Frontal cortex (tissue), 4 donors: ENCODE data around the gene TSPAN1. TPM values are rescaled to one million over a fixed set of nuclear protein-coding genes. Genes with fewer than 3 reads are reported as not detected.

Experiments used
- DNase-seq, 2 donors: peaks; one replicate each; pipeline ENCODE4 v3.0.0; 2012; ENCODE audit warnings: low spot score in 2 of 2
- FAIRE-seq: peaks from 2 replicates; lab custom pipeline; 2012; peaks lifted over from hg19 to GRCh38; lab: Jason Lieb, UNC
- total RNA-seq: library from RNA; depleted of rRNA; stranded (reverse); fragments of >200 nt; gene quantifications from one replicate; pipeline ENCODE4 v1.2.3, GENCODE V29; 2014
- donor health status: control.
- donor health status: control.
- donor health status: control.

TSPAN1 gene
- total RNA-seq, 1 donor from 2014 or later: 0.82 TPM

DNA sequence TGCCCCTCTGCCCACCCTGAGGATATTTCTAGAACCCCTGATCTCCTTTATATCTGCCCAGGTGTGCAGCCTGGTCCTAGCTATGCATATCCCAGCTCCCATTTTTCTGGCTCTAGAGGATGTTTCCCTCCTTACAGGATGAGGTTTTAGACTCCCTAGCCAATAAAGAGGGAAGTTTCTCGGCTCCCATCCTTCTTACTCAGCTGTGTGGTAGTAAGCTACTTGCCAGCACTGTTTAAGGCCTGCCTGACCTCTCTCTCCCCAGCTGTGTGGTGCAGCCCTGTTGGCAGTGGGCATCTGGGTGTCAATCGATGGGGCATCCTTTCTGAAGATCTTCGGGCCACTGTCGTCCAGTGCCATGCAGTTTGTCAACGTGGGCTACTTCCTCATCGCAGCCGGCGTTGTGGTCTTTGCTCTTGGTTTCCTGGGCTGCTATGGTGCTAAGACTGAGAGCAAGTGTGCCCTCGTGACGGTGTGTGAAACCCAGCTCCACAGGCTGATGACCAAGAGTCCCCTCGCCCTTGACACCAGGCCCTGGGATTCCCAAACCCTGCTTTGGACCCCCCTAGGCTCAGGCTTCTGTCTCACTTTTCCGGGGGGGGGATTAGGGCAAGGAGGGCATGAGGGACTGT, 9.2 kb downstream of the TSPAN1 start:
- no peak for FAIRE-seq
- no peak for DNase-seq

DNA sequence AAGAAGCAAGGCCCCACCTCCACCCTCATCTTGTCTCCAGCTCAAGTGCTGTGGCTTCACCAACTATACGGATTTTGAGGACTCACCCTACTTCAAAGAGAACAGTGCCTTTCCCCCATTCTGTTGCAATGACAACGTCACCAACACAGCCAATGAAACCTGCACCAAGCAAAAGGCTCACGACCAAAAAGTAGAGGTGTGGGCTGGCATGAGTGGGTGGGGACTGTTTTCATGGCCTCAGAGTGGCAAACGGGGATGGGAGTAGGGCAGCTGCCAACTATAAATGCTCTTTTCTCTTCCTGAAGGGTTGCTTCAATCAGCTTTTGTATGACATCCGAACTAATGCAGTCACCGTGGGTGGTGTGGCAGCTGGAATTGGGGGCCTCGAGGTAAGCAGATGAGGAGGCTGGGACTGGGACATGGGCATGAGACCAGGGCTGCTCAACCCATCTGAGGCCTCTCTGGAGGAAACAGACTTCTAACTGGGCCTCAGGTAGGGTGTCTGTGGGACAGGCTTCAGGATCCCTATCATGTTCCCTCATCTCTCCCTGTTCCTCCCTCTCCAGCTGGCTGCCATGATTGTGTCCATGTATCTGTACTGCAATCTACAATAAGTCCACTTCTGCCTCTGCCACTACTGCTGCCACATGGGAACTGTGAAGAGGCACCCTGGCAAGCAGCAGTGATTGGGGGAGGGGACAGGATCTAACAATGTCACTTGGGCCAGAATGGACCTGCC, 10.2 kb downstream of the TSPAN1 start:
- no peak for FAIRE-seq

DNA sequence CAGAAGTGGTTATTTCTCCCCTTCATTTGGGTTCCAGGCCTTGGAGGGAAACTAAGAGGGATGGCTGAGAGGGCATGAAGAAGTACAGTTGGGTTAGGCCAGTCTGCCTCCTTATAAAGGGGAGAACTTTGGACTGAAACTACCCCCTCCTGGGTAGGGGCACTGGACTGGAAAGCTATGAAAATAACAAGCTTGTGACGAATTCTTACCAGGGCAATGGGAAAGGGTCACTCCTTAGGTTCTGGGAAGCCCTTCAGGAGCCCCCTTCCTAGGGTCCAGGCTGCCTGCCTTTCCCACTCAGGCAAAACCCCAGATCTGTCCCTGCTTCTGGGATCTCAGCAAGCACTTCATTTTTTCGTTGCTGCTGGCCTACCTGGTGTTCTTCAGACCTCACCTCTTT, 11.2 kb downstream of the TSPAN1 start:
- no peak for DNase-seq
- no peak for FAIRE-seq

More for the DNA sequence above, 10.2 kb downstream of the TSPAN1 start:
- no peak for DNase-seq

DNA sequence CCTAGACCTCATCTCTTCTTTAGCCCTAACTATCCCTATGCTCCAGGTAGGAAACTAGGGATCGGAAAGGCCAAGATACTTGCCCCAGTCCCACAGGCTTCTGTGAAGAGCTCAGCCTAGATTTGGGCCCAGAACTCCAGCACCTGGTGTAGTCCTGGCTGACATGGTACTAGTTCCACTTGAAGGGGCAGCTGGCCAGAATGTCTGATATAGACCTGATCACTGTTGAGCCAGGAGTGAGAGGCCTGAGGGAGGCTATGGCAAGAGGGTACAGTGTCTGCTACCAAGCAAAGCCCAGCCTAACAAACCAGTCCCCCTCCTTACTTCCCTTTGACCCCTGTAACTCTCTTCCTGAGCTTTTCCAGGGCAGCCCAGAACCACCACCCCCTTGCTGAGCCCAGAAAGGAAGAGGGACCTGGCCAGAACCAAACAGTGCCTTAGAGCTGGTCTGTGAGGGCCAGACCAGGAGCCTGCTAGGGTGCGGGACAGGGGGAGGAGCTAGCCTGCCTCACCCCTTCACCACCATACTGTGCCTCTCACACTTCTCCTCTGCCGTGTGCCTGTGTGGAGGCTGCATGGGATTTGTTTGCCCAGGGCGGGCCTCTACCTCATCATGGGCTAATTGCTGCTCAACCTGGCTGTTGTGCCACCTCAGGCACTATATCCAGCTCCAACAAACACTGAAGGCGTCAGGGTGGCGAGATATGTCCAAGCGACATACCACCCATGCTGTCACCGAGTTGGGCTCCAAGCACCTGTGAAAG, 12.4 kb downstream of the TSPAN1 start:
- FAIRE-seq: no peak
- DNase-seq: no peak

DNA sequence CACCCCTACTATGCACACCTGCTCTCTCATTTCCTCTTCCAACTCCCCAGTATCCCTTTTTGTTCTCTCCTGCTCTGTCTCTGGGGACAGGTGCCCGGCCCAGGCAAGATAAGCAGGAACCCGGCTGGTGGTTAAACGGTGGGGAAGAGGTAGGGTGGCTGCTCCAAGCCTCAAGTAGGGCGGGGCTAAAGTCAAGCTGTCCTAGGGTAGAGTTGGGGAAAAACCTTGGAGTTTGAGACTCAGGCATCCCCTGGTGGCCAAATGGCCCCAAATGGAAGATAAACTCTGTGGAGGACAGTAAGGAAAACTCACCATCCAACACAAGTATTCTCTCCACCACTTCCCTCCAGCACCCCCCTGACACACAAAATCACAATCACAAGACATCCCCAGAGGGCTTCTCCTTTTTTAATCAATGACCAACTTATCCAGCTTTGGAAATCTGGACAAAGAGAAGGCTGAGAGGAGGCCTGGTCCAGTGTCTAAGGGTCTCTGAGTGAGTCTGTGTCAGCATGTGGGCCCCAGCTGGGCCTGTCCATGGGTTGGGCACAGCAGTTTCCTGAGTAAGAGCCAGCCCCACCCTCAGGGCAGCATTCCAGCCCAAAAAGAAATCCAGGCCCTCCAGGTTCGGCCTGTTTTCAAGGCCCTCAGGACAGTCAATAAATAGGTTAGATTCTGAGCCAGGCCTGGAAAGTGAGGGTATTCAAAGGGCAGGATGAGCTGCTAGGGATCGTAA, 13.6 kb downstream of the TSPAN1 start:
- DNase-seq (no peak), FAIRE-seq (no peak)

DNA sequence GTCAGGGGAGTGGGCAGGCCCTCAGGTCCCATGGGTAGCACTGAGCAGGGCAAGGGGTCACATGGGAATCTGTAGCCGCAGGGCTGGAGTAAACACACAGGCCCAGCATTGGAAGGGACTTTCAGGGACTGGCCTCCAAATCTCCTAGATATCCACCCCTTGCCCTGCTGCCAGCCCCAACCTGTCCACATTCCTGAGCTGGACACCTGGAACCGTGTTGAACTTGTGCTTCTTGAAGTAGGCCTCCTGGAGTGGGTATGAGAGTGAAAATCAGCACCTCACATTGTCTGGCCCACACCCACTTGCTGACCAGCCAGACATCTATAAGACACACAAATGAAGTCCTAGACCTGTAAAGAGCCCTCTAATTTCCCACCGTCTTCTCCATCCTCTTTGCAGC, 15.7 kb downstream of the TSPAN1 start:
- no peak for DNase-seq
- FAIRE-seq: no peak

DNA sequence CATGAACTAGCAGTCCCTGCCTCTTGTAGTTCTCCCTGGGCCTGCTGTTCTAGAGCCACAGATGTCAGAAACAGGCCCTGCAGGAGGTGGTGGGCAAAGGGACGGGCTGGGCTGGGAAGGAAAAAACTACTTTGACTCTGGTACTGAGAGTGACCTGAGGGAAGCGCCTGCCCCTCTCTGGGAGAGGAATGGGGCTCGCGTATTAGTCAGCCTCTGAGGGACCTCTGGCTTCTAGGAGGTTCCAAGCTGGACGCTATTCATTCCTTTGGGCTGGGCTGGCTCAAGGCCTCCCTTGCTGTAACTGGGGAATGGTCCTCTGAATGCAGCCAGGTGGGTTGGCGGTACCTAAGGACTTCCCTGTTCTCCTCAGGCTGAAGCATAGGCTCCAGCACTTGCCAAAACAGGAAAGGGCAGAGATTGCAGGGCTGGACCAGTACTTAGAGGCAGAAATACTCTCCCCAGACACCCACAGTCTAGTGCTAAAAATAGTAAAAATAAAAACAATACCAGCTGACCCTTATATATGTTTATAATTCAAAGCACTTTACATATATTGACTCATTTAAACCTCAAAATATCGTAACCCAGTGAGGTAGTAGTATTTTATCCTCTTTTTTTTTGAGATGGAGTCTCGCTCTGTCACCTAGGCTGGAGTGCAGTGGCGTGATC, 16.3 kb downstream of the TSPAN1 start:
- no peak for FAIRE-seq

DNA sequence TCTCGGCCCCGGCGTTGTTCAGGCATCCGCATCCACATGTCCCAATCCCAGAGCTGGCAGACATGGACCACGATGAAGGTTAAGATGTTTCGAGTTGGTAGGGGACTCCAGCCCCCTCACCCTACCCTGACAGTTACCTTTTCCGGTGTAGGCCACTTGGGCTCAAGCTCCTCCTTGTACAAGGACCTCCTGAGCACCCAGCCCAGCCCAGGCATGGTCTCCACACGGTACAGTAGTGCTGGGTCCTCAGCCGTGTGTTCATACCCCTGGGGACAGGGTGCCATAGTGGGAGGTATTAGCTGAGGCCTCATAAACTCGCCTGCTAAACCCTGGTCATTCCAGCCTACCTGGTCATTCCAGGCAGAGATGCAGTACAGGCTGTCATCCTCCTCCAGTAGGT, 17.3 kb downstream of the TSPAN1 start:
- no peak for DNase-seq
- FAIRE-seq: no peak

More for the DNA sequence above, 16.3 kb downstream of the TSPAN1 start:
- DNase-seq: no peak

DNA sequence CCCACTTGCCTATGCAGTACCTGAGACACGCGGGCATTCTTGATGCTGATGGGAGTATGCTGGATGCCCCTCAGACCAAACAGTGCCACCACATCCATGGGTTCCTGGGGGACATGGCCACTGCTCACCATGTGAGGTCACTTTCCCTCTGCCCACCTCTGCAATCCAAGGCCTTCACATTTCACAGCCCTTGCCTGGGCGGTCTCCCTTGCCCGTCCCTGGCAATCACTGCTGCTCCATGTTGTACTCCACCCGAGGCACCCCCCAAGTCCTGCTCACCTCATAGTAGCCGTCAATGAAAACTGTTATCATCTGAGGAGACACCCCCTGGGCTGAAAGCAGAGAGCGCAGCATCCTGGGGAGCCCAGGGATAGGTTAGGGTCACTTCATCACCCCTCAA, 18.4 kb downstream of the TSPAN1 start:
- FAIRE-seq (no peak), DNase-seq (no peak)

DNA sequence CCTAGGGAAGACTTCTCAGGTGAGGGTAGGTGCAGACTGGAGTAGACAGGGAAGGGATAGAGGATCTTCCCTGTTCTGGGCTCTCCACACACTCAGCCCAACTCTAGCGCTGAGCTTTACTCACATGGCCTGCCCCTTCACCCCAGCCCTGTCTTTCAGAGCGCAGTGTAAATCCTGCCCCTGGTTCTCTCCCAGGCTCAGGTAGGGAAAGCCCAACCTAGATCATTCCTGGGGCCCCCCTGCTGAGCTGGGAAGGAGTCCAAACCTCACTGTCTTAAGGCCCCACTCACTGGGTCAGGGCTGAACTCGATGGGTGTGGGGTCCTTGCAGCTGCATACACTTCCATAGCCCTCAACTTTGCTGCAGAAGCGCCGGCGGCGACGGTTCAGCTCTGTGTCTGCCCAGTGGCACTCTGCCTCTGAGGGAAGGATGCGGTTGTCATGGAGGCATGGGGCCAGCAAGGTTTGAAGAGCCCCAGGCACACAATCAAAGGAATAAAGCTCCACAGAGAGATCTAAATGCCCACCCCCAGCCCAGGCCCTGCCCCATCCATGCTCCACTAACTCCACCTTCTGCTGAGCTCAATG, 19.2 kb downstream of the TSPAN1 start:
- DNase-seq (no peak), FAIRE-seq (no peak)

DNA sequence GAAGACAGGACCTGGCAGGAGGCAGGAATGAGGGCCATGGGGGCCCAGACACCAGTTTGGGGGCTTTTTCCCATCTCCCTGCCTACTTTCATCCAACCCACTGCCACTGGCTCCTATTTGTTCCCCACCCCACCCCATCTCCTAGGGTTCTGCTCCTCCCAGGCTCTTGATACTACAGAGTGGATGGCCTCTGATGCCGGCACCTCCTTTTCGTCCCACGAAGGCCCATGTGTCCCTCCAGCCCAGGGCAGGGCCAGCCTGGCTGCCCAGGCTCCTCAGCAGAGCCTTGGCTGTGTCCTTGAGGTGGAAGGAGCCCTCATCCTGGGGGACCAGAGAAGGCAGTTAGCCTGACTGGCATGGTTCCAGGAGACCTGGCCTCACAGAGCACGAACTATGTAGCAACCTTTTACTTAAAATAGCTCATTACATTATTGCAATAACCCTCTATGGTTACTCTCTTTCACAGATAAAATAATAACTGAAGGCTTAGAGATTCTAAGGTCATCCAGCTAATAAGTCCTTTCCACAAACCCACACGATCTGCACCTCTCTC, 19.8 kb downstream of the TSPAN1 start:
- no peak for FAIRE-seq
- no peak for DNase-seq

DNA sequence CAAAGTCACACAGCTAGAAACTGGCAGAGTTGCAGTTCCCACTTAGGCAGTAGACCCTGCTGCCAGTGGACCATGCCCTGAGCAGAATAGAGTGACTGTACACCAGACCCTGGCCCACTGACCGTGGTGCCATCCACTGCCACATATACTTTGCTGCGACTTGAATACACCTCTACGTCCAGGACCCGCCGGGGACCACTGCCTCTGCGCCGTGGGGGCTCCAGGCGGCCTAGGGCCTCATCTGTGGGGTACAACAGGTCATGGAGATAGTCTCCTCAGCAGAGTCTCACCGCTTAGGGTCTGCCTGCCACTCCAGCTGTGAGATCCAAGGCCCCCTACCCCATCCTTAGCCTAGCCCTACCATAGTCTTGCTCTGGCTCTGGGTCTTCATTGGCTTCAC, 21.7 kb downstream of the TSPAN1 start:
- FAIRE-seq (no peak), DNase-seq (no peak)

DNA sequence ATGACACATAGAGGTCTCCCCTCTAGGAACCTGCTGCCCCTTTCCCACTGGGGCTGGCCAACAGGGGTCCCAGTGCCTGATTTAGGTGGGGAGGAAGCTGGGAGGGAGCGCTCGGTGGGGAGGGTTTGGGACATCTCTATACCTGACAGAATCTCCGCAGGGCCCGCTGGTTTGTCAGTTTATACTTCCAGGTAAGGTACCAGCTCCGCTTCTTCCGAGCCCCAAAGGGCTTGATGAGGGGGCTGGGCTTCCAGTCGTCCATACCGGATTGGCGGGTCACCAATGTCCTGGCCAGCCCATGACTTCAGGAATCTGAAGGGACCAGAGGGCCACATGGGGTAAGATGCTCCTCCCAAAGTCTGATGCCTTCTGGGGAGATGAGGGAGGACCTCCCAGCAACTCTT, 22.7 kb downstream of the TSPAN1 start:
- DNase-seq (no peak), FAIRE-seq (no peak)

DNA sequence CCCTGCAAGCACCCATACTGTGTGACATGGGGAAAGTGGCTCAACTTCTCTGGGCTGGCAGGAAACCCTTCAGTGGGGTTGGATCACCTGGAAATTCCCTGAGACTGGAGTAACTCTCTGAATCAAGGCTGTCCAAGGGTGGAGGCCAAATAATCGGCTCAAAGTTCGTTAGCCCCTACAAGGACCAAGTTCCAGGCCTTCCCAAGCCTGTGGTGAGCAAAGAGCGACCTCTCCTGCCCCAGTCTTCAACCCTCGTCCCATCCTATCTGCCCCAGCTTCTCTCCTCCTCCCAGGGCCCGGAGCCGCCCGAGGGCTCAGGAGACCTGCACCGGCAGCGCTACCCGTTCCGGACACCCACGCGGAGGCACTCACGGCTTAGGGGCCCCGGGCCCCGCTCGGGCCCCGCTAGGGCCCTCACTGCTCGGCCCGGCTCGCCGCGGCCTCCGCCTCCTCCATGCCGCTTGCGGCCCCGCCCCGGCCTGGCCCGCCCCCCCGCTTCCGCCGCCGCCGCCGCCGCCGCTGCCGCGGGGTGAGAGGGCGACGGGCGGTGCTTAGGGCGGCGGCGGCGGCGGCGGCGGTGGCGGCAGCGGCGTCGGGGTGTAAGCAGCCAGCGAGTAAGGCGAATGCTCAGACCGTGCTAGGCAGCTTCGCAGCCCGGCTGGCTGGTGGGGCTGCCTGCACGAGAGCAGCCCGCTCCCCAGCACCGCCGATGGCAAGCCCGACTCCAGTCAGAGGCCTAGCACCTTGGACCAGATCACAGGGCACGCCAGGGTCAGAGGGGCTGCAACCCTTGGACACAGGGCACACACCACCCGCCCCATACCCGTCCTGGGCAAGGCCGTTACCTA, 23.3 kb downstream of the TSPAN1 start, which contains the start of gene POMGNT1:
TSS of gene POMGNT1 (minus strand) at position 471 of the 848 bp plus-strand sequence. CDS start 613 bp downstream, outside the sequence.
- DNase-seq (peak; percentile 93 to 95), FAIRE-seq (no peak)

DNA sequence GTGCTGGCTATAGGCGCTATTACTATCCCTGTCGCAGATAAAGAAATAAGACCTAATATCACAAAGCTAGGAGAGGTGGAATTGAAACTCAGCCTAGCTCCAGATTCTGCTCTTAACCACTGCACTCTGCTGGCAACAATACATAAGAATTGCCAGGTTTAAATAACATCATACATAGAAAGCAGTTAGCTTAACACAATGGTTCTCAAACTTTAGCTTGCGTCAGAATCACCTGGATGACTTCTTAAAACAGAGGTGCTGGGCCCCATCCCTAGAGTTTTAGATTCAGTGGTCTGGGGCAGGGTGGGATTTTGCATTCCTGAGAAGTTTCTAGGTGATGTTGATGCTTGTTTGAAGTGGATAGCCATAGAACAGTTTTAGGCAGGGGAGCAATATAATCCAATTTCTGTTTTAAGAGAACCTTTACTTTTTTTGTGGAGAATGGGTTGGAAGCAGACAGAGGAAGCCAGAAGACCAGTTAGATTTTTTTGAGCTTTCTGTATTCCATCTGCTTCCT, 24.4 kb downstream of the TSPAN1 start:
- FAIRE-seq: no peak
- DNase-seq: no peak

DNA sequence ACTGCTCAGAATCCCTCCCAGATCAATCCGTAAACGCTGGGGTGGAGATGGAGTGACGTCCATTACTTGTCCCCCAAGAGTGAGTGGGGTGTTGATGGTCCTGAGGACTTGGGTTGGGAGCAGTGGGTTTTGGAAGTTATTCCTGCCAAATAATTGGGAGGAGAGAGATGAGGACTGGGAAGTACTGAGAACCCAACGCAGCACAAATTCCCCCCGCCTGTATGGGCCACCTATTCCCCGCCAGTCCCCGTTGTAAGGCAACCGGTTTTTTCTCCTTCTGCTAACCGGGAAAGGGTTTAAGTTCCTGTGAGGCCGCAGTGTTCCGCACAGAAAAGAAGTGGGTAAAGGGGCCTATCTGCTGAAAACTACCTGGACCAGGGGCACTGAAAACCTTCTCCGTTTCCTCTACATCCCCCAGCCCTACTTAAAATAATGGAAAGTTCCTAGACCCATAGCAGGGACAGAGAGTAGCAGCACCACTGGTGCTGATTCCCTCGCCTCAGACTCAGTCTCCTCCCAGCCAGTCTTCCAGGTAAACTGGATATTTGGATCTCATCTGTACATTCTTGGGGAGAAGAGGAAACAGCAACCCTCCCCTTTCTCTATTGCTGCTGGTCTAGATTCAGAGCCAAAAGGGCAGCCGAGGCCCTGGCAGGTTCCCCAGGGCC, 29.0 kb downstream of the TSPAN1 start:
- peak in 1 of 2 donors; percentile 46 for DNase-seq

DNA sequence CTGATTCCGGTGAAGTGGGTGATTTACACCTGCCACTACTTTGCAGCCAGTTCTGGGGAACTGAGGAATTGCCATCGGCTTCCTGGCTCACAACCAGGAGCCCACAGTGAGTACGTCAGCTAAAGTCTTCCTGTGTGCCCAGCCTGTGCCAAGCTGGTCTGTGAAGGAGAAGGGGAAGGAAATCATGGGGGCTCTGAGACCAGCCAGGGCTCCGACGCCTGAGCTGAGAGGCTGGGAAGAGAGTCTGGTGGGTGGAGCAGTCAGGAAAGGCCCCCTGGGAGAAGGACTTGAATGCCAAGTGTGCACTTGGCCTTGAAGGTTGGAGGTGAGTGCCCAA, 29.5 kb downstream of the TSPAN1 start:
- DNase-seq (no peak), FAIRE-seq (no peak)

More for the DNA sequence above, 29.0 kb downstream of the TSPAN1 start:
- no peak for FAIRE-seq
